ENCODE data around the gene WDFY1. TPM values are rescaled to one million over a fixed set of nuclear protein-coding genes. Genes with fewer than 3 reads are reported as not detected.
A peak's percentile ranks its signal among the peaks of the same experiment; 100 is the strongest.

WDFY1 gene
- total and polyA plus RNA-seq, 2 donors (not counting 1 experiment from before 2014, with no cell fraction given), result 28.8 to 76.0 TPM

- ChIA-PET POLR2A (no interaction called here), CTCF (interaction anchor here (1.3 kb wide), 1 partner anchor 10 kb away, joined by 8 read pairs; no protein-coding TSS in a partner anchor)
- H3K4me1 ChIP-seq (ENCODE audit: control insufficient read depth in 2 of 2, insufficient read depth in 2 of 2, low read length in 2 of 2), result no peaks in the 10 kb centered on the region
- no peak overlapping the region for H3K27ac ChIP-seq (ENCODE audit: low read length in 2 of 2)
- no peak overlapping the region for H3K4me2 ChIP-seq (replicated peaks; ENCODE audit: low read depth, low read length, poor library complexity, severe bottlenecking)
- peaks cover 23% of the 10 kb centered on the region for H3K4me1 Mint-ChIP-seq
- no peak for ATAC-seq (ENCODE audit: low read depth)
- no peak for TF ChIP-seq EZH2 (IDR thresholded peaks at IDR 0.05; ENCODE audit: borderline replicate concordance, insufficient read depth, low read depth, low read length, poor library complexity, severe bottlenecking)
- no peak for TF ChIP-seq CTCF (IDR thresholded peaks at IDR 0.05)
- H3K4me3 ChIP-seq (ENCODE audit: control extremely low read depth in 1 of 5, extremely low read depth in 1 of 5, insufficient read depth in 1 of 5, low read depth in 2 of 5, low read length in 4 of 5), result no peak overlapping the region
- intact Hi-C loops (cut with micrococcal nuclease), result no loop called here
- no peaks in the 10 kb centered on the region for H3K9me3 ChIP-seq (ENCODE audit: control extremely low read depth in 1 of 3, control insufficient read depth in 2 of 3, insufficient read depth in 1 of 3, low read length in 2 of 3)
- H3K9me3 Mint-ChIP-seq (ENCODE audit: insufficient read depth), result no peaks in the 10 kb centered on the region
- no peak for DNase-seq
- no CpG with 5 or more reads among the region's 2 CpGs for WGBS (ENCODE audit: insufficient coverage)
- peak overlapping the region; percentile 26 for H3K27ac Mint-ChIP-seq
- no peaks in the 10 kb centered on the region for H4K20me1 ChIP-seq (ENCODE audit: control insufficient read depth, insufficient read depth, low read length, poor library complexity, severe bottlenecking)
- no peaks in the 10 kb centered on the region for H3K27me3 ChIP-seq (replicated peaks in 1 of 4; ENCODE audit: control extremely low read depth in 1 of 4, control insufficient read depth in 3 of 4, insufficient read depth in 4 of 4, low read length in 3 of 4)
- H3K79me2 ChIP-seq (ENCODE audit: control insufficient read depth, insufficient read depth, low read length), result peaks cover 30% of the 10 kb centered on the region
- peaks cover 0 to 10% of the 10 kb centered on the region in 2 experiments for H3K36me3 ChIP-seq (replicated peaks in 1 of 2; ENCODE audit: control extremely low read depth in 1 of 2, control insufficient read depth in 1 of 2, extremely low read depth in 1 of 2, insufficient read depth in 2 of 2, low read length in 1 of 2)
- H2AFZ ChIP-seq (ENCODE audit: insufficient read depth, low read depth, low read length, poor library complexity, severe bottlenecking), result no peak overlapping the region
- no peak overlapping the region for H3K9ac ChIP-seq (ENCODE audit: low read length)
- no peaks in the 10 kb centered on the region for H3K27me3 Mint-ChIP-seq
- H3K4me3 Mint-ChIP-seq, result no peak overlapping the region
Observed at GRCh38 chr2:223905996-223906395, 39.1 kb downstream of the WDFY1 start.

GRCh38 chr2:223901854-223902253, 43.3 kb downstream of the WDFY1 start:
- Histone ChIP-seq H3K27ac (ENCODE audit: low read length in 2 of 2) (no peak overlapping the region), H3K36me3 (replicated peaks in 1 of 2; ENCODE audit: control extremely low read depth in 1 of 2, control insufficient read depth in 1 of 2, extremely low read depth in 1 of 2, insufficient read depth in 2 of 2, low read length in 1 of 2) (peaks cover 8 to 14% of the 10 kb centered on the region in 2 experiments), H4K20me1 (ENCODE audit: control insufficient read depth, insufficient read depth, low read length, poor library complexity, severe bottlenecking) (no peaks in the 10 kb centered on the region), H3K9me3 (ENCODE audit: control extremely low read depth in 1 of 3, control insufficient read depth in 2 of 3, insufficient read depth in 1 of 3, low read length in 2 of 3) (no peaks in the 10 kb centered on the region), H3K4me2 (replicated peaks; ENCODE audit: low read depth, low read length, poor library complexity, severe bottlenecking) (no peak overlapping the region), H3K4me1 (ENCODE audit: control insufficient read depth in 2 of 2, insufficient read depth in 2 of 2, low read length in 2 of 2) (peaks cover 16 to 18% of the 10 kb centered on the region in 2 donors), H3K79me2 (ENCODE audit: control insufficient read depth, insufficient read depth, low read length) (peaks cover 5% of the 10 kb centered on the region), H3K27me3 (replicated peaks in 1 of 4; ENCODE audit: control extremely low read depth in 1 of 4, control insufficient read depth in 3 of 4, insufficient read depth in 4 of 4, low read length in 3 of 4) (no peaks in the 10 kb centered on the region), H2AFZ (ENCODE audit: insufficient read depth, low read depth, low read length, poor library complexity, severe bottlenecking) (no peak overlapping the region), H3K4me3 (ENCODE audit: control extremely low read depth in 1 of 5, extremely low read depth in 1 of 5, insufficient read depth in 1 of 5, low read depth in 2 of 5, low read length in 4 of 5) (no peak overlapping the region), H3K9ac (ENCODE audit: low read length) (no peak overlapping the region)
- WGBS (ENCODE audit: insufficient coverage), result no CpG with 5 or more reads among the region's 2 CpGs
- ChIA-PET POLR2A (no interaction called here), CTCF (interaction anchor here (0.6 to 1.8 kb wide), 7 partner anchors 12 to 104 kb away, joined by 3 to 8 read pairs (median 4); no protein-coding TSS in a partner anchor)
- H3K4me1 Mint-ChIP-seq, result peaks cover 27% of the 10 kb centered on the region
- no peak overlapping the region for H3K4me3 Mint-ChIP-seq
- intact Hi-C loops (cut with micrococcal nuclease), result no loop called here
- H3K27ac Mint-ChIP-seq, result no peak overlapping the region
- ATAC-seq (ENCODE audit: low read depth) (no peak), DNase-seq (no peak)
- H3K27me3 Mint-ChIP-seq, result no peaks in the 10 kb centered on the region
- H3K9me3 Mint-ChIP-seq (ENCODE audit: insufficient read depth), result no peaks in the 10 kb centered on the region
- TF ChIP-seq EZH2 (IDR thresholded peaks at IDR 0.05; ENCODE audit: borderline replicate concordance, insufficient read depth, low read depth, low read length, poor library complexity, severe bottlenecking) (no peak), CTCF (IDR thresholded peaks at IDR 0.05) (no peak)

Measured in B cell (primary cell).